Adrenal gland (tissue), 12 donors: ENCODE measurements around the gene DNAH8. TPM values are rescaled to one million over a fixed set of nuclear protein-coding genes. Genes with fewer than 3 reads are reported as not detected.

Source experiments
- DNase-seq, 7 donors: peaks; one replicate each; pipeline ENCODE4 v3.0.0-alpha.2; 2019 to 2020
- H3K27ac ChIP-seq, 5 donors: fragments of 200-600 bp; sonication (generic) in 4 of 5; 1 replicate in 3 of 5; 2 replicates in 2 of 5; pipeline versions ENCODE4 v1.5.1 to v1.8.0; 2016 to 2020; ENCODE audit warnings: mild to moderate bottlenecking in 1 of 5
- H3K27me3 ChIP-seq: fragments of 200-600 bp; 2 replicates; pipeline ENCODE4 v1.8.0; 2021
- H3K36me3 ChIP-seq, 2 donors: fragments of 200-600 bp; replicated peaks in 1 of 2; 1 replicate in 1 of 2; 2 replicates in 1 of 2; pipeline versions ENCODE4 v1.5.1 to v1.8.0; 2018 to 2022
- H3K4me1 ChIP-seq, 2 donors: fragments of 200-600 bp; replicated peaks in 1 of 2; 1 replicate in 1 of 2; 2 replicates in 1 of 2; pipeline versions ENCODE4 v1.5.1 to v1.8.0; 2018 to 2021
- H3K4me3 ChIP-seq, 4 donors: fragments of 200-600 bp; sonication (generic) in 3 of 4; one replicate each; pipeline ENCODE4 v1.5.1; 2016 to 2018
- H3K9me3 ChIP-seq, 3 donors: fragments of 200-600 bp; sonication (generic) in 1 of 3; replicated peaks in 1 of 3; 1 replicate in 2 of 3; 2 replicates in 1 of 3; pipeline versions ENCODE4 v1.5.1 to v1.8.0; 2016 to 2021
- POLR2A ChIP-seq, 2 donors: fragments of 450-650 bp; IDR thresholded peaks; one replicate each; pipeline ENCODE4 v1.6.1; 2017; ENCODE audit warnings: antibody characterized with exemption in 2 of 2, mild to moderate bottlenecking in 2 of 2, moderate library complexity in 1 of 2
- WGBS, 4 donors: extraction: QIAGEN DNeasy Blood & Tissue Kit in 2 of 4; methylation state at CpG; one replicate each; pipeline versions ENCODE4 v1.1.5 to v1.1.7; 2013 to 2017; 5-methylcytosine and 5-hydroxymethylcytosine counted together
- intact Hi-C, 2 donors: fragments of 100-400 bp; cut with DNase I; formaldehyde crosslinking; loops; one replicate each; pipeline versions ENCODE4 v1.14.1 to v1.15.0; 2022 to 2023
- polyA plus RNA-seq, 3 donors: library from polyadenylated mRNA; stranded (reverse); fragments of 200-250 nt in 2 of 3; fragments of 350-450 nt in 1 of 3; fragmentation: Illumina TruSeq in 1 of 3; extraction: RNeasy Lipid Tissue Mini Kit (QIAGEN cat#74804) in 1 of 3; gene quantifications; one replicate each; pipeline ENCODE4 v1.2.3, GENCODE V29; 2013 to 2014
- total RNA-seq, 9 donors: library from RNA; depleted of rRNA in 4 of 9; stranded (reverse); fragments of >200 nt in 4 of 9; fragments of 120-200 nt in 1 of 9; fragmentation: NEBNext Ultra II Directional in 1 of 9; extraction: Animal tissue kit (Norgen Biotek cat#: 25700) in 1 of 9; gene quantifications; one replicate each; pipeline versions ENCODE4 v1.1.0 to v1.2.4, GENCODE V29; 2013 to 2023
- TF ChIP-seq, protein P1 (sequence below), 6 experiments: fragments of 450-650 bp in 4 of 6; fragments of 200-600 bp in 2 of 6; sonication (generic) in 1 of 6; IDR thresholded peaks; 1 replicate in 5 of 6; 2 replicates in 1 of 6; pipeline versions ENCODE4 v1.5.1 to v1.8.0; 2016 to 2021; ENCODE audit warnings: antibody characterized with exemption in 6 of 6, mild to moderate bottlenecking in 2 of 6, moderate library complexity in 1 of 6
- donor health status: healthy with polysubstance abuse.
- donor health status: Bipolar disorder and iron deficiency.
- donor health status: DM: yes; HTN: yes; CAD: no.
- donor health status: DM: no; HTN: no; CAD: no.
- donor health status: DM: no; HTN: no; CAD: no.
- donor health status: DM: yes; HTN: yes; CAD: no.

DNAH8 gene
- total and polyA plus RNA-seq, 12 donors, result under 0.01 to 0.02 TPM; not detected in 10

DNA sequence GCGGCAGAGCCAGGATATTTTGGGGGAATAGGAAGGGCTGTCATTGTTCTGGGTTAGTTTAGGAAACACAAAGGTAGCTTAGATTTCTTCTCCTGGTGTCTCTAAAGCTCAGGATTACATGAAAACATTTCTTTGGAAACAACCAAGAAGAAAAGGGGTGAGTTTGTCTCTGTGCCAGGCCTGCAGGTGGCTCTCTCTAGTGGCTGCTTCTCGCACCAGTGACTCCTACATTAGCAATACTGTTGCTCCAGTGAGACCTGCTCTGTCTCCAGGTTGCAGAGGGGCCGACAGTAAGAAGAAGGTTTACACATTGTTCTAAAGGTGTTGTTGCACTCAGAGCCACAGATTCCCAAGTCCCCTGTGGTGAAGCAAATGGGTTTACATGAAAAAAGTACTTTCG is 228.9 kb downstream of the DNAH8 start:
- no peaks in the 10 kb centered on the region for H3K27me3 ChIP-seq
- H3K36me3 ChIP-seq, result no peaks in the 10 kb centered on the region
- H3K4me3 ChIP-seq, result no peak overlapping the region
- WGBS, 4 donors, result 80 to 88% (median 82%) methylated on average over 2 to 4 of the region's 4 CpGs
- no peaks in the 10 kb centered on the region for H3K9me3 ChIP-seq
- H3K4me1 ChIP-seq, result no peaks in the 10 kb centered on the region
- intact Hi-C loops, result no loop called here
- no peak overlapping the region for H3K27ac ChIP-seq
- TF ChIP-seq, protein P1, sequence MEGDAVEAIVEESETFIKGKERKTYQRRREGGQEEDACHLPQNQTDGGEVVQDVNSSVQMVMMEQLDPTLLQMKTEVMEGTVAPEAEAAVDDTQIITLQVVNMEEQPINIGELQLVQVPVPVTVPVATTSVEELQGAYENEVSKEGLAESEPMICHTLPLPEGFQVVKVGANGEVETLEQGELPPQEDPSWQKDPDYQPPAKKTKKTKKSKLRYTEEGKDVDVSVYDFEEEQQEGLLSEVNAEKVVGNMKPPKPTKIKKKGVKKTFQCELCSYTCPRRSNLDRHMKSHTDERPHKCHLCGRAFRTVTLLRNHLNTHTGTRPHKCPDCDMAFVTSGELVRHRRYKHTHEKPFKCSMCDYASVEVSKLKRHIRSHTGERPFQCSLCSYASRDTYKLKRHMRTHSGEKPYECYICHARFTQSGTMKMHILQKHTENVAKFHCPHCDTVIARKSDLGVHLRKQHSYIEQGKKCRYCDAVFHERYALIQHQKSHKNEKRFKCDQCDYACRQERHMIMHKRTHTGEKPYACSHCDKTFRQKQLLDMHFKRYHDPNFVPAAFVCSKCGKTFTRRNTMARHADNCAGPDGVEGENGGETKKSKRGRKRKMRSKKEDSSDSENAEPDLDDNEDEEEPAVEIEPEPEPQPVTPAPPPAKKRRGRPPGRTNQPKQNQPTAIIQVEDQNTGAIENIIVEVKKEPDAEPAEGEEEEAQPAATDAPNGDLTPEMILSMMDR (IDR thresholded peaks at IDR 0.05), result no peak
- no peak for DNase-seq

DNA sequence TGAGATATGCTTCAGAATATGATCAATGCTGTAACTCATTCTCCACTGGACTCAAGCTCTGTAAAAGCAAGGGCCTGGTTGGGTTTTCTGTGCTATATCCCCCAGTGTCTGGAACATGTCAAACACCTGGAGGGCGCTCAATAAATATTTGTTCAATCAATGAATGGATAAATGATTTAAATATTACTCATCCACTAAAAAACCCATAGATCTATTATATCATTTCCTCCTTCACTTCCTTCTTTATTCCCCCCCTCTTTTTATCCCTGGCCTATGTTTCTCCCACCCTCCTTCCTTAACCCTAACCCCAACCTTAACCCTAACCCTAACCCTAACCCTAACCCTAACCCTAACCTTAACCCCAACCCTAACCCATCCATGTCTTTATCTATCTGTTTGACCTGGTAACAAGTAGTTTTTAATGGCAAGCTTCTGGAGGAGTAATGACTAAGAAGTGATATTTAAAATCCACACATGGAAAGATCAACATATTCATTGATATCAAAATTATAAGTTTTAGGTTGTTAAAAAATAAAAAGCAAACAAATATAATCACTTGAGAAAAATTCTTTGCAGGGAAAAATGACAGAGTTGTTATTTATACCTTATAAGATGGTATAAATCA is 229.7 kb downstream of the DNAH8 start:
- H3K27ac ChIP-seq, result no peak overlapping the region
- no peaks in the 10 kb centered on the region for H3K36me3 ChIP-seq
- intact Hi-C loops, result no loop called here
- TF ChIP-seq POLR2A (IDR thresholded peaks at IDR 0.05), result no peak
- TF ChIP-seq, protein P1 (IDR thresholded peaks at IDR 0.05), result no peak
- no peak for DNase-seq
- H3K9me3 ChIP-seq, result no peaks in the 10 kb centered on the region
- no peaks in the 10 kb centered on the region for H3K4me1 ChIP-seq
- no peaks in the 10 kb centered on the region for H3K27me3 ChIP-seq
- no peak overlapping the region for H3K4me3 ChIP-seq
- WGBS, 4 donors, result 82 to 95% (median 87%) methylated on average over 1 of the region's 1 CpG

DNA sequence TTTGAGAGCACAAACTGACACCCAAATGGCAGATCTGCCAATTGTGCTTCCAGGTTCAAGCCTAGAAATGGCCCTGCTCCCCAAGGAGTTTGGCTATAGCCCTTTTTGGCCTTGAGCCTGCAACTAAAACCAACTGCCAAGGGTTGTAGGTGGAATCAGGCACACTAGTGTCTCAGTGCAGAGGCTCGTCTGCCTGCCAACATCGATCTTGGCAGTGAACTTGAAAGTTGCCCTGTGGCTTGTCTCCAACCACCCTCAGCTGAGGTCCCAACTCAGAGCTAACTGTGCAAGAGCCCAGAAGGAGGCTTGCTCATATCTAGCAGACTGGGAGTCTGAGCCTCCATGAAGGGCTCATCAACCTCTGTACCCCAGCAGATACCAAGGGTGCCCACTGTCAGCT is 240.8 kb downstream of the DNAH8 start:
- DNase-seq, result no peak
- H3K9me3 ChIP-seq, result no peaks in the 10 kb centered on the region
- intact Hi-C loops, result no loop called here
- no peak overlapping the region for H3K4me3 ChIP-seq
- no peaks in the 10 kb centered on the region for H3K4me1 ChIP-seq
- TF ChIP-seq POLR2A (IDR thresholded peaks at IDR 0.05), result no peak
- TF ChIP-seq, protein P1 (IDR thresholded peaks at IDR 0.05), result no peak
- peaks cover 4% of the 10 kb centered on the region for H3K27me3 ChIP-seq
- H3K27ac ChIP-seq, result no peak overlapping the region
- WGBS, 4 donors, result 43 to 76% (median 72%) methylated on average over 2 of the region's 2 CpGs; no CpG with 5 or more reads in 1 of the 4 donors
- no peaks in the 10 kb centered on the region for H3K36me3 ChIP-seq

DNA sequence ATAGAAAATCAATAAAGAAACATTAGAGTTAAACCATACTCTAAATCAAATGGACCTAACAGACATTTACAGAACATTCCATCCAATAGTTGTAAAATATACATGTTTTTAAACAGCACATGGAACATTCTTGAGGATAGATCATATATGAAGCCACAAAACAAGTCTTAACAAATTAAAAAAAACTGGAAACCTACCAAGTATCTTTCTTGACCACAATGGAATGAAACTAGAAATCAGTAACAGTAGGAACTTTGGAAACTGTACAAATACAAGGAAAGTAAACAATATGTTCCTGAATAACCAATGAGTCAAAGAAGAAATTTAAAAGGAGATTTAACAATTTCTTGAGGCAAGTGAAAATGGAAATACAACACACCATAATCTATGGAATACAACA is 242.3 kb downstream of the DNAH8 start:
- H3K27me3 ChIP-seq, result peaks cover 4% of the 10 kb centered on the region
- no peak overlapping the region for H3K4me3 ChIP-seq
- H3K36me3 ChIP-seq, result no peaks in the 10 kb centered on the region
- DNase-seq, result no peak
- intact Hi-C loops, result no loop called here
- H3K27ac ChIP-seq, result no peak overlapping the region
- TF ChIP-seq POLR2A (IDR thresholded peaks at IDR 0.05), result no peak
- TF ChIP-seq, protein P1 (IDR thresholded peaks at IDR 0.05), result no peak
- H3K9me3 ChIP-seq, result no peaks in the 10 kb centered on the region
- no peaks in the 10 kb centered on the region for H3K4me1 ChIP-seq
